ENCODE data around the gene BMI1.

DNA sequence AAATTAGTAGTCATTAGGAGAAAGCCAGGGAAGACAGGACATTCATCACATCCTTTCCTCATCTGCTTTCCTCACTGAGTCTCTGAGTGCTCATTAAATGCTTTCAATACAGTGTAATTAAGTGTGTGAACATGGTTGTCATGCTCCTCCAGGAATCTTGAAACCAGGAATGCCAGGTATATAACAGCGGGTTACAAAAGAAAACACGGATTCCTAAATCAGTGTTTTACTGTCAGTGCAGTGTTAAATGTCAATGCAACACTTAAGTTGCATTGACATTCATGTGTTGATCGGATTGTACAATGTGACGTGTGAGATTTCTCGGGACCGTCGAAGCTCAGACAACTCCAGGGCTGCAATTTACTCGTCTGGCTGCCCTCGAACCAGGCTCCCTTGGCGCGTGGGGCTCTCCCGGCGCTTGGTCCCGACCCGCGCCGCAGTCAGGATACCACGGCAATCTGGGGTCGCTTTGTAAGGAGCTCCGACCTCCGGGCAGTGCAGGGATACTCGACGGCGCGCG, 23.9 kb downstream of the BMI1 start:
- TF ChIP-seq, protein P1, sequence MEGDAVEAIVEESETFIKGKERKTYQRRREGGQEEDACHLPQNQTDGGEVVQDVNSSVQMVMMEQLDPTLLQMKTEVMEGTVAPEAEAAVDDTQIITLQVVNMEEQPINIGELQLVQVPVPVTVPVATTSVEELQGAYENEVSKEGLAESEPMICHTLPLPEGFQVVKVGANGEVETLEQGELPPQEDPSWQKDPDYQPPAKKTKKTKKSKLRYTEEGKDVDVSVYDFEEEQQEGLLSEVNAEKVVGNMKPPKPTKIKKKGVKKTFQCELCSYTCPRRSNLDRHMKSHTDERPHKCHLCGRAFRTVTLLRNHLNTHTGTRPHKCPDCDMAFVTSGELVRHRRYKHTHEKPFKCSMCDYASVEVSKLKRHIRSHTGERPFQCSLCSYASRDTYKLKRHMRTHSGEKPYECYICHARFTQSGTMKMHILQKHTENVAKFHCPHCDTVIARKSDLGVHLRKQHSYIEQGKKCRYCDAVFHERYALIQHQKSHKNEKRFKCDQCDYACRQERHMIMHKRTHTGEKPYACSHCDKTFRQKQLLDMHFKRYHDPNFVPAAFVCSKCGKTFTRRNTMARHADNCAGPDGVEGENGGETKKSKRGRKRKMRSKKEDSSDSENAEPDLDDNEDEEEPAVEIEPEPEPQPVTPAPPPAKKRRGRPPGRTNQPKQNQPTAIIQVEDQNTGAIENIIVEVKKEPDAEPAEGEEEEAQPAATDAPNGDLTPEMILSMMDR (IDR thresholded peaks at IDR 0.05; ENCODE audit: insufficient read depth, low read depth, low read length) = no peak
- no peak for TF ChIP-seq EZH2 (IDR thresholded peaks at IDR 0.05; ENCODE audit: insufficient read depth, low read length)
